Adrenal gland (tissue), 12 donors: ENCODE data around the gene RBBP4. TPM values are rescaled to one million over a fixed set of nuclear protein-coding genes. Genes with fewer than 3 reads are reported as not detected.

ENCODE experiments used
- DNase-seq, 7 donors: peaks; one replicate each; pipeline ENCODE4 v3.0.0-alpha.2; 2019 to 2020
- H3K27ac ChIP-seq, 5 donors: fragments of 200-600 bp; sonication (generic) in 4 of 5; 1 replicate in 3 of 5; 2 replicates in 2 of 5; pipeline versions ENCODE4 v1.5.1 to v1.8.0; 2016 to 2020; ENCODE audit warnings: mild to moderate bottlenecking in 1 of 5
- H3K27me3 ChIP-seq: fragments of 200-600 bp; 2 replicates; pipeline ENCODE4 v1.8.0; 2021
- H3K36me3 ChIP-seq, 2 donors: fragments of 200-600 bp; replicated peaks in 1 of 2; 1 replicate in 1 of 2; 2 replicates in 1 of 2; pipeline versions ENCODE4 v1.5.1 to v1.8.0; 2018 to 2022
- H3K4me1 ChIP-seq, 2 donors: fragments of 200-600 bp; replicated peaks in 1 of 2; 1 replicate in 1 of 2; 2 replicates in 1 of 2; pipeline versions ENCODE4 v1.5.1 to v1.8.0; 2018 to 2021
- H3K4me3 ChIP-seq, 4 donors: fragments of 200-600 bp; sonication (generic) in 3 of 4; one replicate each; pipeline ENCODE4 v1.5.1; 2016 to 2018
- H3K9me3 ChIP-seq, 3 donors: fragments of 200-600 bp; sonication (generic) in 1 of 3; replicated peaks in 1 of 3; 1 replicate in 2 of 3; 2 replicates in 1 of 3; pipeline versions ENCODE4 v1.5.1 to v1.8.0; 2016 to 2021
- POLR2A ChIP-seq, 2 donors: fragments of 450-650 bp; IDR thresholded peaks; one replicate each; pipeline ENCODE4 v1.6.1; 2017; ENCODE audit warnings: antibody characterized with exemption in 2 of 2, mild to moderate bottlenecking in 2 of 2, moderate library complexity in 1 of 2
- WGBS, 4 donors: extraction: QIAGEN DNeasy Blood & Tissue Kit in 2 of 4; methylation state at CpG; one replicate each; pipeline versions ENCODE4 v1.1.5 to v1.1.7; 2013 to 2017; 5-methylcytosine and 5-hydroxymethylcytosine counted together
- intact Hi-C, 2 donors: fragments of 100-400 bp; cut with DNase I; formaldehyde crosslinking; loops; one replicate each; pipeline versions ENCODE4 v1.14.1 to v1.15.0; 2022 to 2023
- polyA plus RNA-seq, 3 donors: library from polyadenylated mRNA; stranded (reverse); fragments of 200-250 nt in 2 of 3; fragments of 350-450 nt in 1 of 3; fragmentation: Illumina TruSeq in 1 of 3; extraction: RNeasy Lipid Tissue Mini Kit (QIAGEN cat#74804) in 1 of 3; gene quantifications; one replicate each; pipeline ENCODE4 v1.2.3, GENCODE V29; 2013 to 2014
- total RNA-seq, 9 donors: library from RNA; depleted of rRNA in 4 of 9; stranded (reverse); fragments of >200 nt in 4 of 9; fragments of 120-200 nt in 1 of 9; fragmentation: NEBNext Ultra II Directional in 1 of 9; extraction: Animal tissue kit (Norgen Biotek cat#: 25700) in 1 of 9; gene quantifications; one replicate each; pipeline versions ENCODE4 v1.1.0 to v1.2.4, GENCODE V29; 2013 to 2023
- TF ChIP-seq, protein P1 (sequence below), 6 experiments: fragments of 450-650 bp in 4 of 6; fragments of 200-600 bp in 2 of 6; sonication (generic) in 1 of 6; IDR thresholded peaks; 1 replicate in 5 of 6; 2 replicates in 1 of 6; pipeline versions ENCODE4 v1.5.1 to v1.8.0; 2016 to 2021; ENCODE audit warnings: antibody characterized with exemption in 6 of 6, mild to moderate bottlenecking in 2 of 6, moderate library complexity in 1 of 6
- donor health status: healthy with polysubstance abuse.
- donor health status: Bipolar disorder and iron deficiency.
- donor health status: DM: yes; HTN: yes; CAD: no.
- donor health status: DM: no; HTN: no; CAD: no.
- donor health status: DM: no; HTN: no; CAD: no.
- donor health status: DM: yes; HTN: yes; CAD: no.

RBBP4 gene
- total and polyA plus RNA-seq, 12 donors, result 24.8 to 212 (median 148) TPM

DNA sequence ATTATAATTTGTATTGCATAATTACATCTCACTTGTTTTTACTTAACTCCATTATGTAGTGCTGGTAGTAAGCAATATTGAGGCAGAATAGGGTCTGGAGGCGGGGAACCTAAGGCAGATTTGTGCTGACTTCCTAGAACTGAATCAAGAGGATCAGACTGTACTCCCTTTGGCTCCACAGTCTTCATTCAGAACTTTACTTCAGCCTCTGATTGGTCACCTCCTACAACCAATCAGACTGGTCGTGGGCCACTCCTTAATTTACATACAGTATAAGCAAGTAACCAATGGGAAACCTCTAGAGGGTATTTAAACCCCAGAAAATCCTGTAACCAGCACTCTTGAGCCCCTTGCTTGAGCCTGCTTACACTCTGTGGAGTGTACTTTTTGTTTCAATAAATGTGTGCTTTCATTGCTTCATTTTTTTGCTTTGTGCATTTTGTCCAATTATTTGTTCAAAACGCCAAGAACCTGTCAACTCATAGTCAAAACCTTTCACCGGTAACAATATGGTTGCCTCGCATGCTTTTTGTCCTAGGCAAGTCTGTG lies 32.3 kb upstream of the RBBP4 start:
- Histone ChIP-seq H3K4me3 (no peak overlapping the region), H3K9me3 (no peaks in the 10 kb centered on the region), H3K4me1 (no peaks in the 10 kb centered on the region), H3K27ac (no peak overlapping the region), H3K27me3 (no peaks in the 10 kb centered on the region), H3K36me3 (no peaks in the 10 kb centered on the region)
- 97 to 98% (median 98%) methylated on average over 5 of the region's 5 CpGs for WGBS, 4 donors
- intact Hi-C loops, result no loop called here
- no peak for TF ChIP-seq POLR2A (IDR thresholded peaks at IDR 0.05)
- TF ChIP-seq, protein P1, sequence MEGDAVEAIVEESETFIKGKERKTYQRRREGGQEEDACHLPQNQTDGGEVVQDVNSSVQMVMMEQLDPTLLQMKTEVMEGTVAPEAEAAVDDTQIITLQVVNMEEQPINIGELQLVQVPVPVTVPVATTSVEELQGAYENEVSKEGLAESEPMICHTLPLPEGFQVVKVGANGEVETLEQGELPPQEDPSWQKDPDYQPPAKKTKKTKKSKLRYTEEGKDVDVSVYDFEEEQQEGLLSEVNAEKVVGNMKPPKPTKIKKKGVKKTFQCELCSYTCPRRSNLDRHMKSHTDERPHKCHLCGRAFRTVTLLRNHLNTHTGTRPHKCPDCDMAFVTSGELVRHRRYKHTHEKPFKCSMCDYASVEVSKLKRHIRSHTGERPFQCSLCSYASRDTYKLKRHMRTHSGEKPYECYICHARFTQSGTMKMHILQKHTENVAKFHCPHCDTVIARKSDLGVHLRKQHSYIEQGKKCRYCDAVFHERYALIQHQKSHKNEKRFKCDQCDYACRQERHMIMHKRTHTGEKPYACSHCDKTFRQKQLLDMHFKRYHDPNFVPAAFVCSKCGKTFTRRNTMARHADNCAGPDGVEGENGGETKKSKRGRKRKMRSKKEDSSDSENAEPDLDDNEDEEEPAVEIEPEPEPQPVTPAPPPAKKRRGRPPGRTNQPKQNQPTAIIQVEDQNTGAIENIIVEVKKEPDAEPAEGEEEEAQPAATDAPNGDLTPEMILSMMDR (IDR thresholded peaks at IDR 0.05), result no peak
- no peak for DNase-seq

DNA sequence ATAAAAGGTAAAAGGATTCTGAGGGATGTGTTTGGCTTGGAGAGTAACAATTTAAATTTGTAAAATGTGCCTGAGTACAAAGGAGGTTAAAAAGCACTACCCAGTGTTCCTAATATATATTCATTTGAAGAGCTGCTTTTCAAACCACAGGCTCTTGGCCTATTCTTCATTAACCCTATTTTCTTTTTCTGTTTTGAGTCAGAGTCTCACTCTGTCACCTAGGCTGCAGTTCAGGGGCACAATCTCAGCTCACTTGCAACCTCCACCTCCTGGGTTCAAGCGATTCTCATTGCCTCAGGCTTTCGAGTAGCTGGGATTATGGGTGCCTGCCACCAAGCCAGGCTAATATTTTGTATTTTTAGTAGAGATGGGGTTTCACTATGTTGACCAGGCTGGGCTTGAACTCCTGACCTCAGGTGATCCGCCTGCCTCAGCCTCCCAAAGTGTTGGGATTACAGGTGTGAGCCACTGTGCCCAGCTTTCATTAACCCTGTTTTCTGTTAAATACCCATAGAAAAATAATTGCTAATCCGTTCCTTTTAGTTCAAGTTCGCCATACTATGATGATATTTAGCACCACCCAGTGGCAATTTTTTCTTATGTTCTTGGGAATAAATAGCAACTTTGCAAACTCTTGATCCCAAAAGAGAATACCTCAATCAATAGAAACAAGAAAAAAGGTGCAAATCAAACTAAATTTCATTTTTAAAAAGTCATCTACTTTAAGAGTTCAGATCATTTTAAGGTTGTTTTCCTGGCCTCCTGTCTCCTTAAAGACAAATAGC lies 31.1 kb upstream of the RBBP4 start:
- TF ChIP-seq POLR2A (IDR thresholded peaks at IDR 0.05), result no peak
- TF ChIP-seq, protein P1 (IDR thresholded peaks at IDR 0.05), result peak in 3 of 6 experiments; percentile 30 to 36 (median 34)
- intact Hi-C loops, result loop anchor here in 1 of 2 donors (10.0 kb wide), 1 partner anchor 95 kb away; no protein-coding TSS in a partner anchor
- DNase-seq, result no peak
- H3K36me3 ChIP-seq, result no peaks in the 10 kb centered on the region
- WGBS, 4 donors, result 60 to 76% (median 61%) methylated on average over 5 of the region's 5 CpGs
- H3K9me3 ChIP-seq, result no peaks in the 10 kb centered on the region
- H3K27me3 ChIP-seq, result no peaks in the 10 kb centered on the region
- H3K4me3 ChIP-seq, result no peak overlapping the region
- no peak overlapping the region for H3K27ac ChIP-seq
- H3K4me1 ChIP-seq, result no peaks in the 10 kb centered on the region

DNA sequence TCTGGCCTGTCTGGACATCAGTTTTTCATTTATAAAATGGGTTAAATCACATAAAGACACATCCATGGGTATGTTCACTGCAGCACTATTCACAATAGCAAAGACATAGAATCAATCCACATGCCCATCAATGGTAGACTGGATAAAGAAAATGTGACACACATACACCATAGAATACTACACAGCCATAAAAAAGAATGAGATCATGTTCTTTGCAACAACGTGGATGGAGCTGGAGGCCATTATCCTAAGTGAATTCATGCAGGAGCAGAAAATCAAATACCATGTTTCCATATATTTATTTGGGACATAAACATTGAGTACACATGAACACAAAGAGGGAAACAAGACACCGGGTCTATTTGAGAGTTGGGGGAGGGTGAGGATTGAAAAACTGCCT lies 28.8 kb upstream of the RBBP4 start:
- Histone ChIP-seq H3K4me1 (no peaks in the 10 kb centered on the region), H3K4me3 (no peak overlapping the region), H3K9me3 (no peaks in the 10 kb centered on the region), H3K36me3 (peaks cover 0 to under 1% of the 10 kb centered on the region in 2 donors), H3K27ac (no peak overlapping the region), H3K27me3 (no peaks in the 10 kb centered on the region)
- WGBS, 4 donors, result 92 to 97% (median 93%) methylated on average over 2 of the region's 2 CpGs
- DNase-seq, result no peak
- intact Hi-C loops, result loop anchor here in 1 of 2 donors (10.0 kb wide), 1 partner anchor 97 kb away; no protein-coding TSS in a partner anchor
- TF ChIP-seq, protein P1 (IDR thresholded peaks at IDR 0.05), result no peak
- no peak for TF ChIP-seq POLR2A (IDR thresholded peaks at IDR 0.05)

DNA sequence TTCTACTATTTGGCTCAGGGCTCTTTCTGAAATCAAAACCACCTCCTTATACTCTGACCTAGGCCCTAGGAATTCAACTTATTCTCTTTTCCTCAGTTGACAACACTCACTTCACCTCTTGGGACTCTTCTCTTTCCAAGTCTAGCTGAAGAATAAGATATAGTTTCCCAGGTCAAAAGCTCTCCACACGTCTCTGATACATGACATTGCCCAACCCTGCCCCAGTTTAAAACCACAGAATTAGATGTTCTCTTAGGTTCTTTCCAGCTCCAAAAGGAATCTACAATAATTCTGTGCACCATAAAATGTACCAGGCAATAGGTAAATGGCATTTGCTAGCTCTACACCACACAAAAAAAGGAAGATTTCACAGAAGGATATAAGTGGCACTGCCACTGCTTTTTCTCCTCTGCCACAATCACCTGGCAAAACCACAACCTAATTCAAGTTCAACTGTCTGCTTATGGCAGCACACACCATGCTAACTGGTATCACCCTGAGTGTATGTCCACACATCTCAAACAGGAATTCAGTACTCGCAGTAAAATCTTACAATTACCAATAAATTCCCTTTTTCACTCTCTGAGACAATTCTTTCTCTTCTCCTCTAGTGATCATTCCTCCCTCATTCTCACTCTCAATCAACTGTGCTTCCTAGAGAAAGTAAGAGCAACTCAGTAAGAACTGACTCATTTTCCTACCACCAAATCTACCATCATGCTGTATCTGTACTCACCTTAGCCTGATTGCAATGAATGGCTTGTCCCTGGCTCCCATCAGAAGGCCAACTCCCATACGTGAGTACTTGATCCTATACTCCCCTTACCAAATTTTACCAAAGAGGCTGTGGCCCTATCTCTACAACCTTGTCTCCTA lies 28.0 kb upstream of the RBBP4 start:
- 66 to 76% (median 73%) methylated on average over 3 of the region's 3 CpGs for WGBS, 4 donors
- no peaks in the 10 kb centered on the region for H3K4me1 ChIP-seq
- intact Hi-C loops, result loop anchor here in 1 of 2 donors (10.0 kb wide), 1 partner anchor 98 kb away; no protein-coding TSS in a partner anchor
- H3K9me3 ChIP-seq, result no peaks in the 10 kb centered on the region
- H3K27ac ChIP-seq, result no peak overlapping the region
- TF ChIP-seq POLR2A (IDR thresholded peaks at IDR 0.05), result no peak
- TF ChIP-seq, protein P1 (IDR thresholded peaks at IDR 0.05), result no peak
- no peak for DNase-seq
- H3K4me3 ChIP-seq, result no peak overlapping the region
- H3K27me3 ChIP-seq, result no peaks in the 10 kb centered on the region
- peaks cover 0 to 9% of the 10 kb centered on the region in 2 donors for H3K36me3 ChIP-seq
